H1 (cell line): Measurements from ENCODE around the gene ITPR1. TPM values are rescaled to one million over a fixed set of nuclear protein-coding genes. Genes with fewer than 3 reads are reported as not detected.

Source experiments
- CTCF ChIA-PET: fragments of 300-600 bp; sonication (Branson Sonifier 250); formaldehyde crosslinking; loops from one replicate; lab custom pipeline; 2021; ENCODE audit not compliant: partially characterized antibody; lab: Charles Lee
- POLR2A ChIA-PET: fragments of 300-600 bp; sonication (Branson Sonifier 250); formaldehyde crosslinking; loops from one replicate; lab custom pipeline; 2021; ENCODE audit warnings: inconsistent platforms; ENCODE audit not compliant: partially characterized antibody; lab: Charles Lee
- DNase-seq, 2 experiments: peaks; one replicate each; pipeline versions ENCODE4 v3.0.0 to v3.0.0-alpha.2; 2010 to 2022; ENCODE audit warnings: low spot score in 2 of 2, low read depth in 1 of 2, mixed read lengths in 1 of 2
- FAIRE-seq: peaks from 2 replicates; lab custom pipeline; 2011; peaks lifted over from hg19 to GRCh38; lab: Jason Lieb, UNC
- H2AFZ ChIP-seq: 2 replicates; pipeline ENCODE4 v1.8.1; 2012; ENCODE audit warnings: low read length, inconsistent platforms
- H2AK5ac ChIP-seq: 2 replicates; pipeline ENCODE4 v1.6.1; 2013; ENCODE audit warnings: low read depth, low read length
- H2BK120ac ChIP-seq: replicated peaks from 2 replicates; pipeline ENCODE3; 2013; ENCODE audit warnings: low read depth, low read length, inconsistent platforms
- H2BK12ac ChIP-seq: 2 replicates; pipeline ENCODE4 v1.6.1; 2013; ENCODE audit warnings: low read depth, low read length
- H2BK15ac ChIP-seq: 2 replicates; pipeline ENCODE4 v1.6.1; 2013; ENCODE audit warnings: low read length
- H2BK20ac ChIP-seq: 2 replicates; pipeline ENCODE4 v1.6.1; 2013; ENCODE audit warnings: low read length
- H2BK5ac ChIP-seq: 2 replicates; pipeline ENCODE4 v1.6.1; 2013; ENCODE audit warnings: low read depth, low read length
- H3K14ac ChIP-seq: 2 replicates; pipeline ENCODE4 v1.6.1; 2013; ENCODE audit warnings: inconsistent platforms; ENCODE audit not compliant: insufficient read length
- H3K18ac ChIP-seq: 2 replicates; pipeline ENCODE4 v1.6.1; 2013; ENCODE audit warnings: low read length; ENCODE audit errors: extremely low read depth
- H3K23ac ChIP-seq: 2 replicates; pipeline ENCODE4 v1.6.1; 2013; ENCODE audit warnings: inconsistent platforms; ENCODE audit not compliant: insufficient read length
- H3K23me2 ChIP-seq: 2 replicates; pipeline ENCODE4 v1.6.1; 2013; ENCODE audit warnings: low read depth, low read length
- H3K27ac ChIP-seq: 2 replicates; pipeline ENCODE4 v1.6.1; 2011; ENCODE audit warnings: low read depth, low read length, inconsistent platforms
- H3K27me3 ChIP-seq, 4 experiments: replicated peaks in 1 of 4; 1 replicate in 1 of 4; 2 replicates in 3 of 4; pipeline versions ENCODE4 v1.6.1 to v1.8.1; 2011 to 2013; ENCODE audit warnings: low read length in 3 of 4, mild to moderate bottlenecking in 3 of 4, inconsistent platforms in 2 of 4, mixed read lengths in 2 of 4, moderate library complexity in 1 of 4; ENCODE audit not compliant: control insufficient read depth in 3 of 4, insufficient read depth in 3 of 4; ENCODE audit errors: extremely low read depth in 1 of 4
- H3K36me3 ChIP-seq, 4 experiments: 2 replicates each; pipeline versions ENCODE4 v1.6.1 to v1.8.1; 2011 to 2013; ENCODE audit warnings: mild to moderate bottlenecking in 4 of 4, low read length in 3 of 4, moderate library complexity in 2 of 4, control low read depth in 1 of 4, inconsistent platforms in 1 of 4; ENCODE audit not compliant: insufficient read depth in 4 of 4, control insufficient read depth in 2 of 4
- H3K4ac ChIP-seq: replicated peaks from 2 replicates; pipeline ENCODE3; 2013; ENCODE audit warnings: low read length, low read depth, mixed read lengths, inconsistent platforms; ENCODE audit not compliant: insufficient read length
- H3K4me1 ChIP-seq, 4 experiments: replicated peaks in 1 of 4; 1 replicate in 1 of 4; 2 replicates in 3 of 4; pipeline versions ENCODE4 v1.6.1 to v1.8.1; 2011 to 2013; ENCODE audit warnings: low read length in 3 of 4, inconsistent platforms in 2 of 4, mixed read lengths in 1 of 4; ENCODE audit not compliant: insufficient read depth in 4 of 4, control insufficient read depth in 3 of 4
- H3K4me2 ChIP-seq, 2 experiments: 2 replicates each; pipeline versions ENCODE4 v1.6.1 to v1.8.1; 2011 to 2013; ENCODE audit warnings: low read depth in 2 of 2, low read length in 2 of 2, control low read depth in 1 of 2, inconsistent platforms in 1 of 2, mild to moderate bottlenecking in 1 of 2; ENCODE audit not compliant: insufficient read depth in 1 of 2
- H3K4me3 ChIP-seq, 4 experiments: fragments of 200-600, 300-600 bp in 1 of 4; sonication (generic), shearing (Covaris generic), sonication (Bioruptor Twin) in 1 of 4; 2 replicates each; pipeline versions ENCODE4 v1.5.1 to v1.8.1; 2011 to 2016; ENCODE audit warnings: low read length in 4 of 4, low read depth in 3 of 4, control low read depth in 2 of 4, inconsistent platforms in 2 of 4, mild to moderate bottlenecking in 2 of 4, mixed read lengths in 1 of 4, moderate library complexity in 1 of 4; ENCODE audit not compliant: insufficient read depth in 2 of 4; ENCODE audit errors: extremely low read depth in 1 of 4
- H3K56ac ChIP-seq: replicated peaks from 2 replicates; pipeline ENCODE3; 2013; ENCODE audit warnings: low read depth, mild to moderate bottlenecking, mixed read lengths, low read length, inconsistent platforms; ENCODE audit not compliant: insufficient read length
- H3K79me1 ChIP-seq: 2 replicates; pipeline ENCODE4 v1.6.1; 2013; ENCODE audit warnings: low read depth, low read length, control low read depth
- H3K79me2 ChIP-seq, 2 experiments: 2 replicates each; pipeline versions ENCODE4 v1.6.1 to v1.8.1; 2012 to 2013; ENCODE audit warnings: low read length in 2 of 2, mild to moderate bottlenecking in 2 of 2, inconsistent platforms in 1 of 2; ENCODE audit not compliant: insufficient read depth in 2 of 2, control insufficient read depth in 1 of 2
- H3K9ac ChIP-seq, 4 experiments: replicated peaks in 1 of 4; 1 replicate in 1 of 4; 2 replicates in 3 of 4; pipeline versions ENCODE4 v1.6.1 to v1.8.1; 2011 to 2013; ENCODE audit warnings: low read depth in 3 of 4, low read length in 3 of 4, control low read depth in 2 of 4, mild to moderate bottlenecking in 2 of 4, moderate library complexity in 2 of 4, inconsistent platforms in 1 of 4; ENCODE audit errors: extremely low read depth in 1 of 4
- H3K9me3 ChIP-seq, 2 experiments: 2 replicates each; pipeline versions ENCODE4 v1.6.1 to v1.8.1; 2012 to 2013; ENCODE audit warnings: mild to moderate bottlenecking in 2 of 2, moderate library complexity in 2 of 2, control low read depth in 1 of 2, inconsistent platforms in 1 of 2, low read depth in 1 of 2, low read length in 1 of 2, mixed read lengths in 1 of 2; ENCODE audit not compliant: insufficient read depth in 2 of 2
- H4K20me1 ChIP-seq, 2 experiments: replicated peaks in 1 of 2; 2 replicates each; pipeline versions ENCODE3 to v1.8.1; 2011 to 2013; ENCODE audit warnings: inconsistent platforms in 2 of 2, low read length in 2 of 2, mild to moderate bottlenecking in 1 of 2; ENCODE audit not compliant: insufficient read depth in 2 of 2, control insufficient read depth in 1 of 2
- H4K5ac ChIP-seq: 2 replicates; pipeline ENCODE4 v1.6.1; 2013; ENCODE audit warnings: low read length, low read depth, mixed read lengths, inconsistent platforms; ENCODE audit not compliant: insufficient read length
- H4K8ac ChIP-seq: 2 replicates; pipeline ENCODE4 v1.8.0; 2013; ENCODE audit warnings: mild to moderate bottlenecking, moderate library complexity, low read length, inconsistent platforms; ENCODE audit not compliant: insufficient read depth; ENCODE audit errors: extremely low read depth
- H4K91ac ChIP-seq: replicated peaks from 2 replicates; pipeline ENCODE3; 2013; ENCODE audit warnings: low read length, mixed read lengths, inconsistent platforms; ENCODE audit not compliant: insufficient read length
- CBX5 ChIP-seq: fragments of 300-800, 300-1000 bp; sonication (generic); IDR thresholded peaks from 2 replicates; pipeline ENCODE4 v1.7.1; 2016; ENCODE audit warnings: antibody characterized with exemption, low read length, low read depth
- CBX8 ChIP-seq: fragments of 300-800, 300-1000 bp; sonication (generic); IDR thresholded peaks from 2 replicates; pipeline ENCODE4 v1.7.1; 2016; ENCODE audit warnings: low read depth, low read length, borderline replicate concordance
- CREB1 ChIP-seq: IDR thresholded peaks from 2 replicates; pipeline ENCODE4 v1.6.1; 2012; ENCODE audit warnings: inconsistent platforms
- EZH2 ChIP-seq: fragments of 200-600 bp; sonication (generic); IDR thresholded peaks from 2 replicates; pipeline ENCODE4 v1.7.1; 2012; ENCODE audit warnings: low read depth, mild to moderate bottlenecking, moderate library complexity, low read length, inconsistent platforms; ENCODE audit not compliant: severe bottlenecking
- KDM4A ChIP-seq: IDR thresholded peaks from one replicate; pipeline ENCODE4 v1.7.1; 2012; ENCODE audit warnings: low read depth, mild to moderate bottlenecking, moderate library complexity, low read length, inconsistent platforms; ENCODE audit not compliant: severe bottlenecking
- MAFK ChIP-seq: IDR thresholded peaks from 2 replicates; pipeline ENCODE4 v1.6.1; 2012; ENCODE audit warnings: low read depth, mild to moderate bottlenecking, improper control_type of control experiment, low read length
- SP1 ChIP-seq: IDR thresholded peaks from 2 replicates; pipeline ENCODE4 v1.6.1; 2011; ENCODE audit warnings: low read depth, low read length
- WGBS, 2 experiments: shearing (Covaris generic) in 1 of 2; methylation state at CpG; one replicate each; pipeline versions ENCODE4 v1.1.6 to v1.1.7; 2013 to 2015; ENCODE audit warnings: low lambda C conversion rate in 2 of 2, mixed read lengths in 2 of 2, inconsistent platforms in 1 of 2, low coverage in 1 of 2, missing lambda C conversion rate in 1 of 2; ENCODE audit not compliant: insufficient replicate concordance in 2 of 2, insufficient coverage in 1 of 2, insufficient read length in 1 of 2; ENCODE audit errors: extremely low coverage in 1 of 2, missing lambda C conversion rate in 1 of 2; 5-methylcytosine and 5-hydroxymethylcytosine counted together
- polyA plus RNA-seq, 7 experiments: library from polyadenylated mRNA; depleted of rRNA in 3 of 7; stranded (reverse) in 5 of 7; unstranded in 2 of 7; fragments of >200 nt in 5 of 7; fragments of 200-250 nt in 2 of 7; gene quantifications; 1 replicate in 5 of 7; 2 replicates in 1 of 7; 4 replicates in 1 of 7; pipeline versions ENCODE4 v1.2.1 to v1.2.3, GENCODE V29; 2011 to 2013; ENCODE audit warnings: missing spikeins in 2 of 7, mixed read lengths in 2 of 7
- total RNA-seq: library from RNA; stranded (reverse); fragmentation: NEBNext Ultra II Directional; extraction: Animal tissue kit (Norgen Biotek cat#: 25700); gene quantifications from 2 replicates; pipeline ENCODE4 v1.2.1, GENCODE V29; 2021

The ITPR1 gene
- total and polyA plus RNA-seq, 2 of the 8 experiments (the other 6 are each of a cell fraction or from before 2014, with no cell fraction given): 2.5 to 16.3 TPM

DNA sequence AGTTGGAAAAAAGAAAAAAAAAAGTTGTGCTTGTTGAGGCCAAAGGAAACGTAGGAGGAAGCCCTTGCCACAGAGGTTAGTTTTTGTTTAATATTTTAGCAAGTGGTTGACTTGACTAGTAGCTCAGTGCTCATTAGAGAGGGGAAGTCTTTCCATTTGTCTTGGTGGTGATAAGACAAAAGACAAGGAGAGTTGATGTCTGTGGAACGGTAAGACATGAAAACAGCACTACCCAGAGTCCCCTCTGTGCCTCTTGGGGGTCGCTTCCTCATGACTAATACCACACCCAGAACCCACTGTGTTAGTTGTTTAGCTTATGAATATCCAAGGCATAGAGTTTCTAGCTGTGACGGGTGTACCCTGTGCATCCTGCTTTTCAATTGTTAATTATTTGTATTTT is 211.4 kb downstream of the ITPR1 start:
- Histone ChIP-seq H2BK15ac (no peak overlapping the region), H3K79me2 (no peaks in the 10 kb centered on the region), H3K4ac (no peak overlapping the region), H4K5ac (no peak overlapping the region), H3K18ac (no peak overlapping the region), H2AK5ac (no peak overlapping the region), H3K79me1 (no peaks in the 10 kb centered on the region), H3K27me3 (no peaks in the 10 kb centered on the region), H2AFZ (no peak overlapping the region), H3K9ac (no peak overlapping the region), H2BK12ac (no peak overlapping the region), H3K23me2 (no peaks in the 10 kb centered on the region), H4K20me1 (no peaks in the 10 kb centered on the region), H3K4me3 (no peak overlapping the region), H3K4me1 (peaks cover 0 to 13% (median 7%) of the 10 kb centered on the region in 4 experiments; a peak in 4 of 7 replicates), H3K36me3 (no peaks in the 10 kb centered on the region; a peak in 1 of 8 replicates), H3K4me2 (no peak overlapping the region), H3K14ac (no peak overlapping the region), H3K56ac (no peak overlapping the region), H4K8ac (no peak overlapping the region), H3K27ac (no peak overlapping the region), H2BK120ac (no peak overlapping the region), H2BK20ac (no peak overlapping the region), H4K91ac (no peak overlapping the region), H3K23ac (no peak overlapping the region), H3K9me3 (no peaks in the 10 kb centered on the region), H2BK5ac (no peak overlapping the region)
- WGBS, 2 experiments: 83% methylated on average over 4 of the region's 4 CpGs; no CpG with 5 or more reads in 1 of the 2 experiments
- ChIA-PET POLR2A (no interaction called here), CTCF (interaction anchor here (1.4 kb wide), 1 partner anchor 272 kb away, joined by 3 read pairs; no protein-coding TSS in a partner anchor)
- FAIRE-seq: no peak
- no peak for DNase-seq
- no peak for TF ChIP-seq MAFK
- no peak for TF ChIP-seq CREB1
- no peak for TF ChIP-seq KDM4A
- no peak for TF ChIP-seq SP1
- TF ChIP-seq CBX8: no peak
- TF ChIP-seq CBX5: no peak
- no peak for TF ChIP-seq EZH2
